ENCODE measurements around the gene OPN1MW2.
"Not testable (repeated sequence)": the region's sequence is repeated elsewhere in the genome, so short reads cannot be mapped to it uniquely, and the experiment has no call there.

The OPN1MW2 gene

DNA sequence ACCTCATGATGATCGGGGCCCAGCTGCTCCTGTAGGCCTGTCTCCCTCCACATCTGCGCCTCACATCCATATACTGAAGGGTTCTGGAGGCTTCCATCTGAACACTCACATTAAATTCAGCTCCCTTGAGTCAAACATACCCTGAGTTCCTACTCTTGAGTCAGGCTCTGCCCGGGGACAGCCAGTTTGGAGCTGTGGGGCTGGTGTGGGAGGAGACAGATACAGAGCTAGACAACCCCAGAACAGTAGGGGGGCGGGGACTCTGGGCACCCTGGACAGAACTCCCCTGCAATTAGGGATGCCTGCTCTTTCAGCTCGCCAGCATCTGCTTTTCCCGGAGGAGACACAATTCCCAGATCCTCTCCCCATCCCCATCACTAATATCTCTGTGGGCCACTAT, 43.5 kb downstream of the OPN1MW2 start:
- DNase-seq (ENCODE audit: low read depth in 1 of 2, low spot score in 1 of 2), result not testable (repeated sequence)

DNA sequence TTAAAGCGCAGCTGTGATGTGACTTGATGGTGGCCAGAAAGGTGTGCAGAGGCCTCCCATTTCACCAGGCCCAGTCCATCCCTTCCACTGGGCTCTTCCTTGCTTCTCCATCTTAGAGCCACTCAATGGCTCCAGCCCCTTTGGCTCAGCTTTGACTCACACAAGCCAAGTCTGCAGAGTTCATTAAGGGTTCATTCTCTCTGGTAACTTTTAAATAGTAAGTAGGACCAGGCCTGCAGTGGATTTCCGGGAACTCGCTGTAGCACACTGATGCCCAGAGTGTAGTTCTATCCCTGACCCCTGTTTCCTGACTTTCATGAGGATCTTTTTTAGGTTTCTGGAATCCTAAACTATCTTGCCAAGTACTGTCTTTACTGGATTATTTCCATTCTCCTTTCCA, 49.7 kb downstream of the OPN1MW2 start:
- not testable (repeated sequence) for DNase-seq (ENCODE audit: low read depth in 1 of 2, low spot score in 1 of 2)

All from activated T-helper 1 cell treated with anti-CD3 and anti-CD28 coated beads, Interleukin-2, amount 50 U/mL, for 16 hours (primary cell).